Thyroid gland (tissue), 4 donors: ENCODE data around the gene ATP5MG. TPM values are rescaled to one million over a fixed set of nuclear protein-coding genes. Genes with fewer than 3 reads are reported as not detected.
"Not testable (repeated sequence)": the region's sequence is repeated elsewhere in the genome, so short reads cannot be mapped to it uniquely, and the experiment has no call there.

Experiments
- DNase-seq, 2 donors: peaks; one replicate each; pipeline ENCODE4 v3.0.0-alpha.2; 2019
- H3K27ac ChIP-seq, 3 donors: fragments of 200-600 bp; sonication (generic); 1 replicate in 2 of 3; 2 replicates in 1 of 3; pipeline ENCODE4 v1.5.1; 2016 to 2019; ENCODE audit warnings: mild to moderate bottlenecking in 1 of 3, moderate library complexity in 1 of 3
- H3K27me3 ChIP-seq: fragments of 200-600 bp; sonication (generic); one replicate; pipeline ENCODE4 v1.5.1; 2019
- H3K36me3 ChIP-seq, 2 donors: fragments of 200-600 bp; sonication (generic); one replicate each; pipeline ENCODE4 v1.5.1; 2016 to 2019
- H3K4me1 ChIP-seq, 2 donors: fragments of 200-600 bp; sonication (generic); one replicate each; pipeline ENCODE4 v1.5.1; 2017 to 2019
- H3K4me3 ChIP-seq, 3 donors: fragments of 200-600 bp; sonication (generic); replicated peaks in 1 of 3; 1 replicate in 2 of 3; 2 replicates in 1 of 3; pipeline ENCODE4 v1.5.1; 2016; ENCODE audit warnings: mild to moderate bottlenecking in 1 of 3
- H3K9me3 ChIP-seq: fragments of 200-600 bp; sonication (generic); one replicate; pipeline ENCODE4 v1.5.1; 2017
- POLR2A ChIP-seq, 2 donors: fragments of 450-650 bp; IDR thresholded peaks; one replicate each; pipeline ENCODE4 v1.6.1; 2017; ENCODE audit warnings: antibody characterized with exemption in 2 of 2, mild to moderate bottlenecking in 2 of 2, moderate library complexity in 1 of 2
- WGBS, 2 donors: methylation state at CpG; one replicate each; pipeline ENCODE4 v1.1.5; 2017; 5-methylcytosine and 5-hydroxymethylcytosine counted together
- intact Hi-C: fragments of 100-400 bp; cut with DNase I; formaldehyde crosslinking; loops from one replicate; pipeline ENCODE4 v1.15.1; 2023
- total RNA-seq, 4 donors: library from RNA; depleted of rRNA; stranded (reverse); fragments of >200 nt; gene quantifications; one replicate each; pipeline ENCODE4 v1.2.3, GENCODE V29; 2016
- TF ChIP-seq, protein P1 (sequence below), 6 experiments: fragments of 200-600 bp in 3 of 6; fragments of 450-650 bp in 3 of 6; sonication (generic) in 3 of 6; IDR thresholded peaks; one replicate each; pipeline ENCODE4 v1.5.1; 2016 to 2019; ENCODE audit warnings: antibody characterized with exemption in 6 of 6, mild to moderate bottlenecking in 2 of 6, inconsistent platforms in 1 of 6, moderate library complexity in 1 of 6

The ATP5MG gene
- total RNA-seq, 4 donors from 2014 or later: 63.9 to 716 (median 170) TPM

DNA sequence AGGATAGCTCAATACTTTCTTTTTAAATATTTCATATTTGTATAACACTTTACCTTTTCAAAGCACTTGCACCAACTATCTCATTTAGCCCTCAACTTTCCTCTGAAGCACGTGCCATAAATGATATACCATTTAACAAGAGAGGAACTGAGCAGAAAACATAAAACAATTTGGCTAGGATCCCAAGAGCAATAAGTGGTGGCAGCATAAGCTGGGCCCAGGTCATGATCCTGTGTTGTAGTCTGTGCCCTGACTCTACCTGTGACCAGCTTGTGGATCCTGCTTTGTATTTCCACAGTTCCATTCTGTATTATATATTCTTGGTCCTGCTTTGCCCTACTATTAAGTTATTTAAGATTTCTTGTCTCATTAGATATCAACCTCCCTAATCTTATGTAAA is 11.5 kb downstream of the ATP5MG start:
- H3K27ac ChIP-seq: no peak overlapping the region
- H3K27me3 ChIP-seq: no peaks in the 10 kb centered on the region
- intact Hi-C loops: no loop called here
- peaks cover 0 to 7% of the 10 kb centered on the region in 2 donors for H3K36me3 ChIP-seq
- 91 to 93% methylated on average over 1 of the region's 1 CpG for WGBS, 2 donors
- peaks cover 13 to 18% of the 10 kb centered on the region in 2 donors for H3K4me1 ChIP-seq
- H3K9me3 ChIP-seq: no peaks in the 10 kb centered on the region
- no peak overlapping the region for H3K4me3 ChIP-seq
- TF ChIP-seq, protein P1, sequence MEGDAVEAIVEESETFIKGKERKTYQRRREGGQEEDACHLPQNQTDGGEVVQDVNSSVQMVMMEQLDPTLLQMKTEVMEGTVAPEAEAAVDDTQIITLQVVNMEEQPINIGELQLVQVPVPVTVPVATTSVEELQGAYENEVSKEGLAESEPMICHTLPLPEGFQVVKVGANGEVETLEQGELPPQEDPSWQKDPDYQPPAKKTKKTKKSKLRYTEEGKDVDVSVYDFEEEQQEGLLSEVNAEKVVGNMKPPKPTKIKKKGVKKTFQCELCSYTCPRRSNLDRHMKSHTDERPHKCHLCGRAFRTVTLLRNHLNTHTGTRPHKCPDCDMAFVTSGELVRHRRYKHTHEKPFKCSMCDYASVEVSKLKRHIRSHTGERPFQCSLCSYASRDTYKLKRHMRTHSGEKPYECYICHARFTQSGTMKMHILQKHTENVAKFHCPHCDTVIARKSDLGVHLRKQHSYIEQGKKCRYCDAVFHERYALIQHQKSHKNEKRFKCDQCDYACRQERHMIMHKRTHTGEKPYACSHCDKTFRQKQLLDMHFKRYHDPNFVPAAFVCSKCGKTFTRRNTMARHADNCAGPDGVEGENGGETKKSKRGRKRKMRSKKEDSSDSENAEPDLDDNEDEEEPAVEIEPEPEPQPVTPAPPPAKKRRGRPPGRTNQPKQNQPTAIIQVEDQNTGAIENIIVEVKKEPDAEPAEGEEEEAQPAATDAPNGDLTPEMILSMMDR (IDR thresholded peaks at IDR 0.05): no peak
- no peak for TF ChIP-seq POLR2A (IDR thresholded peaks at IDR 0.05)
- DNase-seq: no peak

DNA sequence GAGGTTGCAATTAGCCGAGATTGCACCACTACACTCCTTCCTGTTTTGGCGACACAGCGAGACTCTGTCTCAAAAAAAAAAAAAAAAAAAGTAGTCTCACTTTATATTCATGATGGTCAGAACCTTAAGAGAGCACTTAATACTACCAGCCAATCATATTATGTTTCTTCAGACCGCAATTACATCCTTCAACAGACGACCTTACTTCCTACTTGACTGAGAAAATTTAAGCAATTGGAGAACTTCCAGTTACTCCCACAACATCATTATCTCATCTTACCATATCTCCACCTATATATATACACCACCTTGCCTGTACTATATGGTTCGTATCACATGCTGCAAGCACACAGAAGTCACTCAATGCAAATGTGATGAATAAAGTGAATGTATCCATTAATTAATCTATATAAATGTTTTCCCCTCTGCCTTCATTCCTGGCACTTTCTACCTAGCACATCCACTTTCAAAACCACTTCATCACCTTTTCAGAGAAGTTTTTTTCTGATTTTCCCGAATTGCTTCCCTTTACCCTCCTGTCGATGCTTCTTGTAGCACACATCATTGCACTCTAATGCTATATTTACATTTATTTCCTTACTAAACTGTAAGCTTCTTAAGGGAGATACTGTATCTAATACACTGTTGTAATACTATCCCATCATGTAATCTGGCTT is 13.8 kb downstream of the ATP5MG start:
- Histone ChIP-seq H3K9me3 (no peaks in the 10 kb centered on the region), H3K36me3 (no peaks in the 10 kb centered on the region), H3K4me1 (peaks cover 5 to 10% of the 10 kb centered on the region in 2 donors), H3K4me3 (no peak overlapping the region), H3K27me3 (no peaks in the 10 kb centered on the region), H3K27ac (no peak overlapping the region)
- 82 to 85% methylated on average over 8 of the region's 8 CpGs for WGBS, 2 donors
- intact Hi-C loops: no loop called here
- TF ChIP-seq POLR2A (IDR thresholded peaks at IDR 0.05): no peak
- TF ChIP-seq, protein P1 (IDR thresholded peaks at IDR 0.05): no peak
- DNase-seq: no peak

DNA sequence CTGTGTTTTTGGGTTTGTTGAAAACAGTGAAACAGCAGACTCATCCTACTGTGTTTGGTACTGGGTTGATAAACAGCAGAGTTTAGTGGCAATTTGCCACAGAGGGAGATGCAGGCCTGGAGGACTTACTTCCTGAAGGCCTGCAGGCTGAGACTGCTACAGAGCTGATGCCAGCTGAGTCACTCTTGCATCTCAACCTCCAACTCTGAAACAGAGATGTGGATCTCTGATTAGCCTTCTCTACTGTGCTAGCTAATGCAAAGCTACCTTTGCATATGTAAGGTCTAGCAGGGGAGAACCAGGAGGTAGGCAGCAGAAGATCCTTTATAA is 14.3 kb downstream of the ATP5MG start:
- peak; percentile 8 to 15 for DNase-seq
- no peak for TF ChIP-seq POLR2A (IDR thresholded peaks at IDR 0.05)
- TF ChIP-seq, protein P1 (IDR thresholded peaks at IDR 0.05): no peak

DNA sequence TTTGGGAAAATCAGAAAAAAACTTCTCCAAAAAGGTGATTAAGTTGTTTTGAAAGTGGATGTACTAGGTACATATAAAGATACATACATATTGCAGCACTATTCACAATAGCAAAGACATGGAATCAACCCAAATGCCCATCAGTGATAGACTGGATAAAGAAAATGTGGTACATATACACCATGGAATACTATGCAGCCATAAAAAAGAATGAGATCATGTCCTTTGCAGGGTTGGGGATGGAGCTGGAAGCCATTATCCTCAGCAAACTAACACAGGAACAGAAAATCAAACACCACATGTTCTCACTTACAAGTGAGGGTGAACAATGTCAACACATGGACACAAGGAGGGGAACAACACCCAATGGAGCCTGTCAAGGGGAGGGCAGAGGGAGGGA is 15.5 kb downstream of the ATP5MG start:
- DNase-seq, H3K27ac ChIP-seq, H3K4me1 ChIP-seq, H3K36me3 ChIP-seq, H3K27me3 ChIP-seq, H3K9me3 ChIP-seq, H3K4me3 ChIP-seq, intact Hi-C loops: not testable (repeated sequence)

More for the DNA sequence above, 14.3 kb downstream of the ATP5MG start:
- Histone ChIP-seq H3K4me1 (peaks cover 4 to 8% of the 10 kb centered on the region in 2 donors), H3K4me3 (no peak overlapping the region), H3K27ac (no peak overlapping the region), H3K9me3 (no peaks in the 10 kb centered on the region), H3K36me3 (no peaks in the 10 kb centered on the region), H3K27me3 (no peaks in the 10 kb centered on the region)
- intact Hi-C loops: no loop called here

DNA sequence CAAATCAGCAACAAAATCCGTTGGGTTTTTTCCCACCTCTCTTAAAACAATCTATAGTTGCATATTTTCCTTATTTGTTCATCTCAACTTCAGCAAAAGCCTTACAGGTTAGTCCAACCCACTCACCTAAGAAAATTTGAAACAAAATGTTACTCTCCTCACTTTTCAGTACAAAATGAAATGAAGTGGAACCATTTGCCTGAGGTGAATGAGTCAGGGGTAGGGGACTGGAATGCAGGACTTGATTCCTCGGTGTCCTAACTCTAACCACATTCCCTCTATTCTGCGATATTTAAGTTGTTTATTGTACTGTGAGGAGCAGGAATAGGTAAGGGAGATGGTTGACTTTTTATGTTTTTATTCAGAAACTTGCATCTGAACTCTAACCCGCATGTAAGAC is 16.4 kb downstream of the ATP5MG start:
- Histone ChIP-seq H3K27me3 (no peaks in the 10 kb centered on the region), H3K27ac (no peak overlapping the region), H3K36me3 (no peaks in the 10 kb centered on the region), H3K9me3 (no peaks in the 10 kb centered on the region), H3K4me3 (no peak overlapping the region), H3K4me1 (no peaks in the 10 kb centered on the region)
- intact Hi-C loops: no loop called here
- TF ChIP-seq POLR2A (IDR thresholded peaks at IDR 0.05): no peak
- TF ChIP-seq, protein P1 (IDR thresholded peaks at IDR 0.05): no peak
- DNase-seq: no peak
- WGBS, 2 donors: 68 to 71% methylated on average over 4 of the region's 4 CpGs

DNA sequence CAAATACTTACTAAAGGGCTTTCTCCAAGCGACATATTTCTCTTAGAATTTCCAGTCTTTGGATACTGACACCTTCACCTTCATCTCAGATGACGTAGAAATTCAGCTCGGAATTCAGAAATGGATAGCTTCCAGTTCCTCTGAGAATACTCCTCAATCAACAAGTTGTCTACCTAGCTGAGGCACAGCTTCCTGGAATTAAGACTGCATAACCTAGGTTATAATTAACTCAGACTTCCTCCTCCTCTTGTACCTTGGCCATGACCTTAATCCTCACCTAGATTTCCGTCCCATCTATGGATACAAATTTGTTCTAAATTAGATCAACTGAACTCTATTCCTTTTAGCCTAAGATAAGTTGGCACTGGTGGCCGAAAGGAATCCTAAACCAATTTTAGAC is 17.4 kb downstream of the ATP5MG start:
- Histone ChIP-seq H3K36me3 (no peaks in the 10 kb centered on the region), H3K4me3 (no peak overlapping the region), H3K27ac (no peak overlapping the region), H3K4me1 (no peaks in the 10 kb centered on the region), H3K9me3 (no peaks in the 10 kb centered on the region), H3K27me3 (no peaks in the 10 kb centered on the region)
- intact Hi-C loops: no loop called here
- WGBS, 2 donors: 81 to 86% methylated on average over 5 of the region's 5 CpGs
- TF ChIP-seq, protein P1 (IDR thresholded peaks at IDR 0.05): no peak
- TF ChIP-seq POLR2A (IDR thresholded peaks at IDR 0.05): no peak
- no peak for DNase-seq
